Breast epithelium (tissue), 4 donors: ENCODE data around the gene FBLL1. TPM values are rescaled to one million over a fixed set of nuclear protein-coding genes. Genes with fewer than 3 reads are reported as not detected.
"Not testable (repeated sequence)": the region's sequence is repeated elsewhere in the genome, so short reads cannot be mapped to it uniquely, and the experiment has no call there.

ENCODE experiments used
- DNase-seq, 2 donors: peaks; one replicate each; pipeline ENCODE4 v3.0.0-alpha.2; 2019; ENCODE audit warnings: low spot score in 2 of 2
- H3K27ac ChIP-seq, 2 donors: fragments of 200-600 bp; sonication (generic) in 1 of 2; one replicate each; pipeline ENCODE4 v1.5.1; 2016 to 2019; ENCODE audit warnings: mild to moderate bottlenecking in 1 of 2
- H3K27me3 ChIP-seq, 2 donors: fragments of 200-600 bp; sonication (generic) in 1 of 2; one replicate each; pipeline versions ENCODE4 v1.5.1 to v1.6.0; 2017 to 2019; ENCODE audit warnings: control low read depth in 1 of 2, mild to moderate bottlenecking in 1 of 2
- H3K36me3 ChIP-seq: fragments of 200-600 bp; one replicate; pipeline ENCODE4 v1.5.1; 2019
- H3K4me1 ChIP-seq, 2 donors: fragments of 200-600 bp; sonication (generic); one replicate each; pipeline ENCODE4 v1.5.1; 2016 to 2019; ENCODE audit warnings: control low read depth in 1 of 2
- H3K4me3 ChIP-seq, 3 donors: fragments of 200-600 bp; sonication (generic); 1 replicate in 2 of 3; 2 replicates in 1 of 3; pipeline ENCODE4 v1.5.1; 2016 to 2019; ENCODE audit warnings: mild to moderate bottlenecking in 3 of 3, moderate library complexity in 2 of 3
- H3K9me3 ChIP-seq, 2 donors: fragments of 200-600 bp; sonication (generic) in 1 of 2; one replicate each; pipeline ENCODE4 v1.5.1; 2016 to 2019; ENCODE audit warnings: control low read depth in 1 of 2
- CTCF ChIP-seq, 3 donors: fragments of 450-650 bp; IDR thresholded peaks; one replicate each; pipeline ENCODE4 v1.5.1; 2016 to 2017; ENCODE audit warnings: antibody characterized with exemption in 3 of 3, mild to moderate bottlenecking in 3 of 3, moderate library complexity in 3 of 3
- POLR2A ChIP-seq: fragments of 450-650 bp; IDR thresholded peaks from one replicate; pipeline ENCODE4 v1.6.1; 2016; ENCODE audit warnings: antibody characterized with exemption, mild to moderate bottlenecking, moderate library complexity
- POLR2AphosphoS5 ChIP-seq, 3 donors: sonication (generic); formaldehyde crosslinking; IDR thresholded peaks; one replicate each; pipeline ENCODE4 v1.6.1; 2017; ENCODE audit warnings: antibody characterized with exemption in 3 of 3
- intact Hi-C: fragments of 100-400 bp; cut with DNase I; formaldehyde crosslinking; loops from one replicate; pipeline ENCODE4 v1.15.1; 2023; ENCODE audit warnings: low total_unique reads
- total RNA-seq, 3 donors: library from RNA; depleted of rRNA; stranded (reverse); fragments of >200 nt; gene quantifications; one replicate each; pipeline ENCODE4 v1.1.0, GENCODE V29; 2016

Gene FBLL1
- total RNA-seq, 3 donors from 2014 or later: 0.32 to 1.6 (median 0.33) TPM

- intact Hi-C loops: no loop called here
- TF ChIP-seq POLR2AphosphoS5 (IDR thresholded peaks at IDR 0.05): no peak
- no peak for TF ChIP-seq POLR2A
- no peak for TF ChIP-seq CTCF (IDR thresholded peaks at IDR 0.05)
- Histone ChIP-seq H3K4me3 (no peak overlapping the region), H3K9me3 (peaks cover 0 to 5% of the 10 kb centered on the region in 2 donors), H3K4me1 (no peaks in the 10 kb centered on the region), H3K27me3 (peaks cover 0 to 4% of the 10 kb centered on the region in 2 donors), H3K36me3 (no peaks in the 10 kb centered on the region), H3K27ac (no peak overlapping the region)
- no peak for DNase-seq
Observed at GRCh38 chr5:168527756-168528295, 1.3 kb upstream of the FBLL1 start.

GRCh38 chr5:168529374-168530234 is 499 bp downstream of the FBLL1 start:
- intact Hi-C loops: no loop called here
- H3K27me3 ChIP-seq: peaks cover 0 to 4% of the 10 kb centered on the region in 2 donors

GRCh38 chr5:168530621-168531150 is 1.6 kb downstream of the FBLL1 start:
- no peak for DNase-seq
- peaks cover 0 to 5% of the 10 kb centered on the region in 2 donors for H3K9me3 ChIP-seq
- no peak for TF ChIP-seq POLR2A
- no peaks in the 10 kb centered on the region for H3K4me1 ChIP-seq
- intact Hi-C loops: no loop called here
- peaks cover 0 to 4% of the 10 kb centered on the region in 2 donors for H3K27me3 ChIP-seq
- no peak overlapping the region for H3K4me3 ChIP-seq
- no peaks in the 10 kb centered on the region for H3K36me3 ChIP-seq
- H3K27ac ChIP-seq: no peak overlapping the region

More at GRCh38 chr5:168529374-168530234, 499 bp downstream of the FBLL1 start:
- Histone ChIP-seq H3K9me3 (peaks cover 0 to 5% of the 10 kb centered on the region in 2 donors), H3K27ac (no peak overlapping the region), H3K4me1 (no peaks in the 10 kb centered on the region), H3K4me3 (peak overlapping the region; percentile 40 to 76 (median 60)), H3K36me3 (no peaks in the 10 kb centered on the region)
- no peak for DNase-seq
- TF ChIP-seq POLR2AphosphoS5 (IDR thresholded peaks at IDR 0.05) (no peak), CTCF (IDR thresholded peaks at IDR 0.05) (no peak), POLR2A (no peak)

DNA sequence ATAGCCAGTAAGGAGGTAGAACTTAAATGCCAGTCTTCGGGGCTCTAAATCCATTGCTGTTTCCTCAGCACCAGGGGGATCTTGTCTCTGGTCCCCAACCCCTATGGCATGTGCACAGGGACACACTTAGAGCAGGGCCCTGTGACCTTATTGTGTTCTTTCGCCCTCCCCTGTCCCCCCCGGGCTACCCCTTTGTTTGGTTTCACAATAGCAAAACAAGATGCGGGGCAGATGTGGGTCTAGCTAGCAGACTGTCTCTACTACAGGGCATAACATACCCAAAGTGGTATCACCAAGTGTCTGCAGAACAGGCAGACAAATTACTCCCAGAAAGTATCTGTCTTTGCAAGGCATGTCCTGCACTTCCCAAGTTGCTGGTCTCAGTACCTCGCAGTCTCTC is 2.1 kb downstream of the FBLL1 start:
- Histone ChIP-seq H3K4me3 (no peak overlapping the region), H3K4me1 (no peaks in the 10 kb centered on the region), H3K27ac (no peak overlapping the region), H3K27me3 (peaks cover 0 to 4% of the 10 kb centered on the region in 2 donors), H3K9me3 (peaks cover 0 to 5% of the 10 kb centered on the region in 2 donors), H3K36me3 (no peaks in the 10 kb centered on the region)
- DNase-seq: no peak
- intact Hi-C loops: no loop called here
- no peak for TF ChIP-seq POLR2AphosphoS5 (IDR thresholded peaks at IDR 0.05)
- no peak for TF ChIP-seq CTCF (IDR thresholded peaks at IDR 0.05)
- no peak for TF ChIP-seq POLR2A

DNA sequence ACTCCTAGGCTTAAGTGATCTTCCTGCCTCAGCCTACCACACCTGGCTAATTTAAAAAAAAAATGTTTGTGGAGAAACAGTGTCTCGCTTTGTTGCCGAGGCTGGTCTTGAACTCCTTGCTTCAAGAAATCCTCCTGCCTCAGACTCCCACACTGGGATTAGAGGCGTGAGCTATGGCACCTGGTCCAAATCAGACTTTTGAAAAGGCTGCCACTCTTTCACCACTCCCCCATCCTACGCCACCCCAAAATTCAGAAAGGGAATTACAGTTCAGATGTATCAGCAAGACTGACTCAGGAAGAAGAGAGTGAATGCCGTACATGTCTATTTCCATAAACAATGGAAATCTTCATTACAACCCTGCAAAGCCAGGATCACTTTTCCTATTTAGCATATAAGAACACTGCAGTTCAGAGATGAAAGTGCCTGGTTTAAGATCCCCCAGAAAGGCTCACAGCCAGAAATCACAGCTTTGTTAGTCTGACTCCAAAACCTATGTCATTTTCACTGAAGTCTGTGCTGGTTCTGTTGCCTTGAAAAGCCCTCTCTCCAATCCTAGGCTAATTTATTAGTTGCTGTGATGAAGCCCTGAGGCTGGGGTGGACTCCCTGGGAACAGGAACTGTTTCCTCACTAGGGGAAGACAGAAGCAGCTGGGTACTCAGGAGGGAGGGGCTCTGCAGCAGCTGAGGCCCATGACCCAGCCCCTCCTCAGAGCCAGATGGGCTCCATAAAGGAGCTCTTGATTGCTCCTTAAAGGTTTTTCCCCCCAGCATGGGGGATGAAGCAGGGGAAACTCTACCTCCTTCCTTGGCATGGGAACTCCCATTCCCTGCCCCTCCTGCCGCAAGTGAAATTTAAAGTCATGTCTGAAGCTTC is 3.1 kb downstream of the FBLL1 start:
- no peak for DNase-seq
- H3K9me3 ChIP-seq: peaks cover 0 to 5% of the 10 kb centered on the region in 2 donors
- H3K27ac ChIP-seq: no peak overlapping the region
- H3K4me3 ChIP-seq: no peak overlapping the region
- H3K4me1 ChIP-seq: no peaks in the 10 kb centered on the region
- intact Hi-C loops: no loop called here
- no peak for TF ChIP-seq POLR2A
- TF ChIP-seq CTCF (IDR thresholded peaks at IDR 0.05): no peak
- no peak for TF ChIP-seq POLR2AphosphoS5 (IDR thresholded peaks at IDR 0.05)
- peaks cover 0 to 4% of the 10 kb centered on the region in 2 donors for H3K27me3 ChIP-seq
- no peaks in the 10 kb centered on the region for H3K36me3 ChIP-seq

DNA sequence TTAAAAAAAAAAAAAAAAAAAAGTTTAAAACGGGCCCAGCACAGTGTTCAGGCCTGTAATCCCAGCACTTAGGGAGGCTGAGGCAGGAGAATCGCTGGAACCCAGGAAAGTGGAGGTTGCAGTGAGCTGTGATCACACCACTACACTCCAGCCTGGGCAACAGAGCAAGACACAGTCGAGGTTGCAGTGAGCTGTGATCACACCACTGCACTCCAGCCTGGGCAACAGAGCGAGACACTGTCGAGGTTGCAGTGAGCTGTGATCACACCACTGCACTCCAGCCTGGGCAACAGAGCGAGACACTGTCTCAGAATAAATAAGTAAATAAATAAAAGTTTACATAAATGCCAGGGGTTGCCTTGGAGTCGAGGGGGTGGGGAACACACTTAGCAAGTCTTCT is 5.2 kb downstream of the FBLL1 start:
- intact Hi-C loops, DNase-seq, H3K9me3 ChIP-seq, H3K4me1 ChIP-seq, H3K4me3 ChIP-seq, H3K27ac ChIP-seq, H3K36me3 ChIP-seq, H3K27me3 ChIP-seq: not testable (repeated sequence)
